ENCODE results near the gene WARS2.

DNA sequence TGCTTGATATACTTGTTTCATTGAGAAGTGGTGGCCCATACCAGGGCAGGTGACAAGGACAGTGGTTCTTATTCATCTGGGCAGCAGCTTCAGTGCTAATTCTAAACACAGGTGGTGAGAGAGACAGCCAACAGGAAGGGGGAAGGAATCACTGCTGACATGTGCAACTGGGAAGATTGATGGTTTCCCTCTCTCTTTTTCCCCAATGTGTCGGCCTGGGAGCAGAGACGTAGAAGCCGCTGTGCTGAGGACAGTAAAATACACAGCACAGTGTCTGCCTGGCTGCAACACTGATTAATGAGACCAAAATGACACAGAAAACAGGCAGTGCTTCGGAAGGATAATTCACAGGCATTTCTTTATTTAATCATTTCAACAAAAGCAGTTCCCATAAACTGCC is 48.8 kb downstream of the WARS2 start:
- TF ChIP-seq, protein P1, sequence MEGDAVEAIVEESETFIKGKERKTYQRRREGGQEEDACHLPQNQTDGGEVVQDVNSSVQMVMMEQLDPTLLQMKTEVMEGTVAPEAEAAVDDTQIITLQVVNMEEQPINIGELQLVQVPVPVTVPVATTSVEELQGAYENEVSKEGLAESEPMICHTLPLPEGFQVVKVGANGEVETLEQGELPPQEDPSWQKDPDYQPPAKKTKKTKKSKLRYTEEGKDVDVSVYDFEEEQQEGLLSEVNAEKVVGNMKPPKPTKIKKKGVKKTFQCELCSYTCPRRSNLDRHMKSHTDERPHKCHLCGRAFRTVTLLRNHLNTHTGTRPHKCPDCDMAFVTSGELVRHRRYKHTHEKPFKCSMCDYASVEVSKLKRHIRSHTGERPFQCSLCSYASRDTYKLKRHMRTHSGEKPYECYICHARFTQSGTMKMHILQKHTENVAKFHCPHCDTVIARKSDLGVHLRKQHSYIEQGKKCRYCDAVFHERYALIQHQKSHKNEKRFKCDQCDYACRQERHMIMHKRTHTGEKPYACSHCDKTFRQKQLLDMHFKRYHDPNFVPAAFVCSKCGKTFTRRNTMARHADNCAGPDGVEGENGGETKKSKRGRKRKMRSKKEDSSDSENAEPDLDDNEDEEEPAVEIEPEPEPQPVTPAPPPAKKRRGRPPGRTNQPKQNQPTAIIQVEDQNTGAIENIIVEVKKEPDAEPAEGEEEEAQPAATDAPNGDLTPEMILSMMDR (IDR thresholded peaks at IDR 0.05), result no peak
- TF ChIP-seq POLR2A (IDR thresholded peaks at IDR 0.05), result no peak
- no peak for TF ChIP-seq POLR2AphosphoS5 (IDR thresholded peaks at IDR 0.05)
